ENCODE measurements around the gene ME1. TPM values are rescaled to one million over a fixed set of nuclear protein-coding genes. Genes with fewer than 3 reads are reported as not detected.
"Not testable (repeated sequence)": the region's sequence is repeated elsewhere in the genome, so short reads cannot be mapped to it uniquely, and the experiment has no call there.

ME1 gene
- total RNA-seq, 2 experiments from 2014 or later: 0.50 to 0.88 TPM

DNA sequence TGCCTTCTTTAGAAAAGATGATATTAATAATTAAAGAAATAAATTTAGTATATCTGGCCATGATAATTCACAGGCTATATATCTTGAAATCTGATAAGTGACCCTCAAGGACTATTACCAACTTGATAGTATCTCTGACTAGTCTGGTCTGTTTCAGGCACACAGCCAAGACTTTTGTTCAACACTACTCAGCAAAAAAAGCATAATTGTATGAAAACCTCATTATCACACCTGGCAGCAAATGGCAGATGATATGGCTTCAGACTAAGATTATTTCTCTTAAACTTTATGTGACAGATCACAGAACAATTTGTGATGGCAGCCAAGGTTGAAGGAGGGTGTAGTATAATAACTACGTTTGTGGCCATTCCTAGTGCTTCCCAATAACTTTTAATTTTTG, 123.0 kb downstream of the ME1 start:
- POLR2A ChIA-PET: no interaction called here
- DNase-seq (no peak), ATAC-seq (ENCODE audit: low read depth) (no peak)
- Mint-ChIP-seq H3K9me3 (peaks cover 2% of the 10 kb centered on the region), H3K27ac (no peak overlapping the region), H3K36me3 (no peaks in the 10 kb centered on the region), H3K27me3 (peaks cover 18% of the 10 kb centered on the region), H3K4me3 (no peak overlapping the region), H3K4me1 (peaks cover 2% of the 10 kb centered on the region)

GRCh38 chr6:83303426-83303825, 127.4 kb downstream of the ME1 start:
- POLR2A ChIA-PET: no interaction called here

GRCh38 chr6:83294676-83295075, 136.2 kb downstream of the ME1 start:
- peaks cover 3% of the 10 kb centered on the region for H3K4me1 Mint-ChIP-seq
- POLR2A ChIA-PET: no interaction called here
- no peak overlapping the region for H3K27ac Mint-ChIP-seq
- H3K36me3 Mint-ChIP-seq: no peaks in the 10 kb centered on the region
- ATAC-seq (ENCODE audit: low read depth) (no peak), DNase-seq (no peak)
- H3K4me3 Mint-ChIP-seq: no peak overlapping the region
- H3K27me3 Mint-ChIP-seq: peaks cover 12% of the 10 kb centered on the region
- peaks cover 11% of the 10 kb centered on the region for H3K9me3 Mint-ChIP-seq

More at GRCh38 chr6:83303426-83303825, 127.4 kb downstream of the ME1 start:
- H3K27ac Mint-ChIP-seq: no peak overlapping the region
- H3K27me3 Mint-ChIP-seq: peaks cover 18% of the 10 kb centered on the region
- ATAC-seq (ENCODE audit: low read depth) (no peak), DNase-seq (no peak)
- no peaks in the 10 kb centered on the region for H3K9me3 Mint-ChIP-seq
- H3K36me3 Mint-ChIP-seq: no peaks in the 10 kb centered on the region
- no peak overlapping the region for H3K4me3 Mint-ChIP-seq
- H3K4me1 Mint-ChIP-seq: no peaks in the 10 kb centered on the region

GRCh38 chr6:83292900-83293843, 137.7 kb downstream of the ME1 start:
- no peak overlapping the region for H3K4me3 Mint-ChIP-seq
- POLR2A ChIA-PET: no interaction called here
- DNase-seq: no peak

GRCh38 chr6:83287298-83287697, 143.6 kb downstream of the ME1 start:
- DNase-seq; H3K9me3 Mint-ChIP-seq; POLR2A ChIA-PET; H3K4me3 Mint-ChIP-seq; ATAC-seq (ENCODE audit: low read depth); H3K4me1 Mint-ChIP-seq; H3K27me3 Mint-ChIP-seq; H3K36me3 Mint-ChIP-seq; H3K27ac Mint-ChIP-seq: not testable (repeated sequence)

More at GRCh38 chr6:83292900-83293843, 137.7 kb downstream of the ME1 start:
- H3K9me3 Mint-ChIP-seq: peaks cover 11% of the 10 kb centered on the region
- no peak for ATAC-seq (ENCODE audit: low read depth)
- peaks cover 3% of the 10 kb centered on the region for H3K4me1 Mint-ChIP-seq
- H3K27me3 Mint-ChIP-seq: peaks cover 9% of the 10 kb centered on the region
- H3K27ac Mint-ChIP-seq: no peak overlapping the region
- no peaks in the 10 kb centered on the region for H3K36me3 Mint-ChIP-seq

- ATAC-seq (ENCODE audit: low read depth) (no peak), DNase-seq (no peak)
- Mint-ChIP-seq H3K9me3 (peaks cover 3% of the 10 kb centered on the region), H3K4me1 (no peaks in the 10 kb centered on the region), H3K27me3 (peaks cover 4% of the 10 kb centered on the region), H3K27ac (no peak overlapping the region), H3K4me3 (no peak overlapping the region), H3K36me3 (no peaks in the 10 kb centered on the region)
- POLR2A ChIA-PET: no interaction called here
Measured at GRCh38 chr6:83285917-83286316, 144.9 kb downstream of the ME1 start.

DNA sequence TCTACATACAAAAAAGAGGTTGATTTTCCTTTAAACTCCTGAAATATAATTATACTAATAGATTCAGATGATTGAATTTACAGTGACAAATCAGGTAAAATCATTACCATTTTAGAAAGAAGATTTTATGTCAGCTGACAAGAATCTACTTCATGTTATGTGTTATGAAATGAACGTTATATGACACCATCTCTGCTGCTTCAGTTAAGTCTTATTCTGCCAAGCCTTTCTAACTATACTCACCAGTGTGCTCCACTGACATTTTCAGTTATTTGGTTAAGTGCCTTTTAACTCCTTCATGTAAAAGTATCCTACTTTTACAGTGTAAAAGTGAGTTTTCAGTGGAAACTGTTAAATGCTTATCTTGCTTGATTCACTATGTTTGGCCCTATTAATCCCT, 157.3 kb downstream of the ME1 start:
- Mint-ChIP-seq H3K36me3 (no peaks in the 10 kb centered on the region), H3K4me3 (no peak overlapping the region), H3K27me3 (peaks cover 6% of the 10 kb centered on the region), H3K4me1 (no peaks in the 10 kb centered on the region), H3K9me3 (no peaks in the 10 kb centered on the region), H3K27ac (no peak overlapping the region)
- ATAC-seq (ENCODE audit: low read depth): no peak
- POLR2A ChIA-PET: no interaction called here
- no peak for DNase-seq

DNA sequence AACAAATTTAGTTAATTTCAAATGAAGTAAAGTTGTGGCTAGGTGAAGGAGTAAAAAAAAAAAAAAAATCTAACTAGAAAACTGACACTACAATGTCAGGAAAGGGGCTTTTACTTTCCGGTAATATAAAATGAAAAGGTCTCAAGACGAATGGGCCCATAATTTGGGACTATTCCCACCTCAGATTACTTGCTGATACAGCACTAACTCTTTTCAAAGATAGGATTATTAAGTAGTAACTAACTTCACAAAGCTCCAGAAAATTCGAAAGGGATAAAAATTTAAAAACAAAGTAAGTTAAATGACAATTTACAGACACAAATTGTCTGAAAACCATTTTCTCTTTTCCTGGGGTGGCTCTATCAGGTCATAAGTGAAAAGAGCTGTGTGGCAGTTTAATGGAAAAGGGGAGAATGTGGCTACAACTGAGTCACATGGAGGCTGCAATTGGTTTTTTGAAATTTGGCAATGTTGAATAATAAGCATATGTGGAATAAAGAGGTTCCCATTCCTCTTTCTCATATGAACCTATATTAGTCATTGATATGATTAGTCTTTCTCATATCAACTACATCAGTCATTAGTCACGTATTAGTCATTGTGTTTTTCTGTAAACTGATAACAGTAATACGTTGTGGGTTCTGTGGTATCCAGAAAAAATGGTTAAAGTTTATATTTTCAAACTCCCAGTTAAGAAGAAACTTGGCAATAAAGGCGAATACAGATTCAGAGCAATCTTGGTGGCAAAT, 159.7 kb downstream of the ME1 start:
- H3K27me3 Mint-ChIP-seq: peaks cover 8% of the 10 kb centered on the region
- H3K4me3 Mint-ChIP-seq: no peak overlapping the region
- DNase-seq: no peak
- no peaks in the 10 kb centered on the region for H3K4me1 Mint-ChIP-seq
- H3K36me3 Mint-ChIP-seq: no peaks in the 10 kb centered on the region
- no peak overlapping the region for H3K27ac Mint-ChIP-seq
- ATAC-seq (ENCODE audit: low read depth): no peak
- POLR2A ChIA-PET: no interaction called here
- H3K9me3 Mint-ChIP-seq: no peaks in the 10 kb centered on the region

- POLR2A ChIA-PET: no interaction called here
Measured at GRCh38 chr6:83265384-83265783, 165.5 kb downstream of the ME1 start.

GRCh38 chr6:83260577-83260976, 170.3 kb downstream of the ME1 start:
- DNase-seq (no peak), ATAC-seq (ENCODE audit: low read depth) (no peak)
- Mint-ChIP-seq H3K27me3 (peaks cover 3% of the 10 kb centered on the region), H3K27ac (no peak overlapping the region), H3K4me1 (no peaks in the 10 kb centered on the region), H3K4me3 (no peak overlapping the region), H3K9me3 (no peaks in the 10 kb centered on the region), H3K36me3 (no peaks in the 10 kb centered on the region)
- POLR2A ChIA-PET: no interaction called here

More at GRCh38 chr6:83265384-83265783, 165.5 kb downstream of the ME1 start:
- no peaks in the 10 kb centered on the region for H3K9me3 Mint-ChIP-seq
- no peak for DNase-seq
- no peak for ATAC-seq (ENCODE audit: low read depth)
- no peaks in the 10 kb centered on the region for H3K36me3 Mint-ChIP-seq
- H3K4me1 Mint-ChIP-seq: no peaks in the 10 kb centered on the region
- H3K27me3 Mint-ChIP-seq: peaks cover 5% of the 10 kb centered on the region
- no peak overlapping the region for H3K27ac Mint-ChIP-seq
- no peak overlapping the region for H3K4me3 Mint-ChIP-seq

GRCh38 chr6:83258517-83258916, 172.3 kb downstream of the ME1 start:
- Mint-ChIP-seq H3K4me1 (no peaks in the 10 kb centered on the region), H3K4me3 (no peak overlapping the region), H3K36me3 (no peaks in the 10 kb centered on the region), H3K27ac (no peak overlapping the region), H3K9me3 (no peaks in the 10 kb centered on the region), H3K27me3 (peaks cover 5% of the 10 kb centered on the region)
- POLR2A ChIA-PET: no interaction called here
- DNase-seq: no peak
- ATAC-seq (ENCODE audit: low read depth): no peak

- POLR2A ChIA-PET: no interaction called here
- no peak for DNase-seq
- Mint-ChIP-seq H3K4me3 (no peak overlapping the region), H3K9me3 (no peaks in the 10 kb centered on the region), H3K27ac (no peak overlapping the region), H3K27me3 (peaks cover 5% of the 10 kb centered on the region), H3K4me1 (no peaks in the 10 kb centered on the region), H3K36me3 (no peaks in the 10 kb centered on the region)
- ATAC-seq (ENCODE audit: low read depth): no peak
Measured at GRCh38 chr6:83257791-83258190, 173.1 kb downstream of the ME1 start.

GRCh38 chr6:83256719-83257118, 174.1 kb downstream of the ME1 start:
- H3K36me3 Mint-ChIP-seq; H3K4me1 Mint-ChIP-seq; ATAC-seq (ENCODE audit: low read depth); H3K9me3 Mint-ChIP-seq; POLR2A ChIA-PET; H3K4me3 Mint-ChIP-seq; H3K27me3 Mint-ChIP-seq; DNase-seq; H3K27ac Mint-ChIP-seq: not testable (repeated sequence)

DNA sequence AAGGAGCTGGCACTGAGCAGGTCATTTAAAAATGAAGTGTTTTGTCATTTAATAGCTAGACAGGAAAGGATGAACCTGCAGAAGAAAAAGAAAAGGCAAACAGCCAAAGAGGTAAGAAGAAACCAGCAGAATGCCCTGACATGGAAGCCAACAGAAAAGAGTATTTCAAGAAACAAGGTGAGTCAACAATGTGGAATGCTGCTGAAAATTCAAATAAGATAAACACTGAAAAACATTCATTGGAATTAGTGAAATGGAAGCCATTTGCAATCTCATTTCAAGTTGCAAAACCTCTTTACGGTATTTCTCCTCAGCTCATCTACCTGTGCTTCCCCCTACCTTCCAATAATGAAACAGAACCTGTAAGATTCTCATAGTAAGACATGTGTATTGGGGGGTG, 178.1 kb downstream of the ME1 start:
- ATAC-seq (ENCODE audit: low read depth) (no peak), DNase-seq (no peak)
- no peaks in the 10 kb centered on the region for H3K4me1 Mint-ChIP-seq
- no peak overlapping the region for H3K4me3 Mint-ChIP-seq
- no peaks in the 10 kb centered on the region for H3K36me3 Mint-ChIP-seq
- peaks cover 2% of the 10 kb centered on the region for H3K27me3 Mint-ChIP-seq
- no peak overlapping the region for H3K27ac Mint-ChIP-seq
- POLR2A ChIA-PET: no interaction called here
- no peaks in the 10 kb centered on the region for H3K9me3 Mint-ChIP-seq
